Jurkat, Clone E6-1 (cell line): Measurements from ENCODE around the gene DOCK4.

Experiments
- DNase-seq: peaks from one replicate; pipeline ENCODE4 v3.0.0-alpha.2; 2011; ENCODE audit warnings: low read depth, low spot score
- H3K4me3 ChIP-seq: 2 replicates; pipeline ENCODE4 v1.5.1; 2011; ENCODE audit warnings: mild to moderate bottlenecking, low read length, control low read depth, moderate library complexity

Gene DOCK4

DNA sequence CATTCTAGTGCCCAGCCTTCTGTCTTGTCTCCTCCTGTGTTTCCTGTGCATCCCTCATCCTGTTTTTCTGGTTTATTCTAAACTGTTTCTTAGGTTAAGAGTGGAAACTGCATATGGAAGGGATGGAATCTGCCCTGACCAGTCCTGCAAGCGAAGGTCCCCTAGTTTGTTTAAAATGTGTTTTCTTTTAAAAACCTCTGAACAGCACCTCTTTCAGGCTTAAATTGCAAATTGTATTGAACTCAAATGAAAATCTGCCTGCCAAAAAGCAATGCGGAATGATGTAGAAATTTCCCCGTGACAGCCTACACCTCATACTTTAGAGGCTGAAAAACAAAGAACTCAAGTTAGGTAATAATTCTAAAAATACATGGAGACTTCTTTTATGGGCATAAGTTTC lies 421.1 kb downstream of the DOCK4 start:
- H3K4me3 ChIP-seq: no peak overlapping the region
- no peak for DNase-seq

DNA sequence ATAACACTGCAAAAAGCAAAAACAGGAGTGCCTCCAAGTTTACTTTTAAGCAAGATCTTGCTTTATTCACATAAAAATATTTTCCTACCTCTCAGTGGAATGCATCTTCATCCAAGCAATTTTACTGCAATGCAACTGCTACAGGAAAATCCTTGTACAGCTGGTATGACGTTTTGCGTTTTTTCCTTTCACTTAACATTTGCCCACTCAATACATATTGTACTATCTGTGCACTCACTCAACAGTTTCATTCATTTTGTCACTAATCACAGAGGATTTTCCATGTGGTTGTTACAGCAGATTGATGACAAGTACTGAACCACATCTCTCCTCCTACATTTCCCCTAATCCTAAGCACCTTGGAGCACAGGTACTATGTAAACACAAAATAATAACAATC lies 421.9 kb downstream of the DOCK4 start:
- H3K4me3 ChIP-seq: no peak overlapping the region
- DNase-seq: no peak

DNA sequence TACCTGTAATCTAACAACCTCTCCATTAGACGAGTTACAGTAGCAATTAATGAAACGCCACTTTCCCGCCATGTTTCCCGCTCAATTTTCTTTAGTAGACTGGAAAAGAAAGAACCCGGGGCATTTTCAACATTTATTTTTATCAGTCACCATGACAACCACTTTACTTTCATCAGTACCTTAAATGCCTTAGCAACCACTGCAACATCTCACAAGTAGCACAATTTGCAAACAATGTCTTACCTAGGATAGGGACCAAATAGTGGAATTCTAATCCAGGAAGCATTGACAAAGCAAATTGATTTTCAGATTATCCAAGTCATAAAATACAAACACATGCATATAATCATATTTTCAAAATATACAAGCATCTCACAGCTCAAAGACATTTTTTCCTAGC lies 422.3 kb downstream of the DOCK4 start:
- no peak for DNase-seq

DNA sequence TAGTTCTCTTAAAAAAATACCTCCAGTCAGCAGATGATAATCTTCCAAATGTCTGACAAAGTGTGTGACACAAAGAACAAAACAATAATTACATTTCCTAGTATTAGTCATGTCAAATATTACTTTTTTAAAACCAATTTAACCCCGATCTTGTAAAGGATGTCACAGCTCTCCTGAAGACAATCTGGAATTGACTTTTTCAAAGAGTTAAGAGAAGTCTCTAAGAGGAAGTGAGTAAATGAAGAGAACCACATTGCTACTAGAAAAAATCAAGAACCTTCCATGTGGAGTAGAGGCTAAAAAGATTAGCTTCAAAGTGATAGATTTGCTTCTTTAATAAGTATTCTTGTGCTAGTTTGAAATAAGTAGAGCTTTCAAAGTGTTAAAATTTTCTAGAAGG lies 425.7 kb downstream of the DOCK4 start:
- H3K4me3 ChIP-seq: no peak overlapping the region
- no peak for DNase-seq

More for the DNA sequence above, 422.3 kb downstream of the DOCK4 start:
- H3K4me3 ChIP-seq: no peak overlapping the region

DNA sequence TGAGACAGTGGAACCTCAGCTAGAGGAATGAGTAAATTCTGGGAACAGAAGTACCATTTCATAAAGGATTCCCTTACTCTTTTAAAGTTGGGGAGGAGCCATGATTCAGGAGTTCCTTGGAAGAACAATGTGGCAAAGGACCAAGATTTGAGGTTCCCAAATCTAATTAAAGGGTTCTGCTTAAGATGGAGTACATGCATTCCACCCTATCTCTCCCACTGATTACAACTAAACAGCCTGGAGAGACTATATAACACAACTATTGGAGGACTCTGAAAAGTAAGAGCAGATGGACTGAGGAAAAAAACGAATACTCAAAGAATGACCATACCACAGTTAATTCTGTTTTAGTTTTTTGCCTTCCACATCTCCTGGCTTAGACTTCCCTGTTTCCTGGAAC lies 431.0 kb downstream of the DOCK4 start:
- no peak for DNase-seq
- H3K4me3 ChIP-seq: no peak overlapping the region

DNA sequence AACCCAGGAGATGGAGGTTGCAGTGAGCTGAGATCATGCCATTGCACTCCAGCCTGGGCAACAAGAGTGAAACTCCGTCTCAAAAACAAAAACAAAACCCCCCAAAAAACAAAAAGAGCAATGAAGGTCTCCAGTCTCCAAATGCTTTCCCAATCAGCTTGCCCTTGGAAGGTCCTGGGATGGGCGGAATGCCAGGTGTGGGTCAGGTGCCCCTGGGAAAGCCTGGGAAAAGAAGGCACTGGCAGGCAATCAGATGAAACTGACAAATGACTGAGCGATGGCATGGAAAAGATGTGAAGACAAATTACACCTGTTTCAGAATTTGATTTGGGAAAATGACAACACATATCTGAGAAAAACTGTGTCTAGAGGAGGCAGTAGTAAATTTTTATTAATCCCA lies 433.5 kb downstream of the DOCK4 start:
- DNase-seq: no peak
- H3K4me3 ChIP-seq: no peak overlapping the region

DNA sequence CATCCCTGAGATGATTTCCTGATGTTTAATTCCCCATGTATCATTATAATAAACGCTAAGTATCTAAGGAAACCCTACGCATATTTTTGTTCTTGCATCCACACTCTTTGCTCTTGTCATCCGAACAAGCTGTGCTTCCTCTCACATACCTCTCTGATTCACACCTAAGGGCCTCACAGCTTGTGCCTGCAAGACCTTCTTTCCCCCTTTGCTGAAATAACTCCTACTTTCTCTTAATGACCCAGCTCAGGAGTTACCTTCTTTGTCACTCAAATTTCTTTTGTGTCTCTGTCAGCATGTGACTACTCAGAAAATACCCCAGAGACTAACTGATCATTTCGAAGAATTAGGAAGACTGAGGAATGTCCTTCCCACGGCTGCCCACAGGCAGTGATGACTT lies 434.6 kb downstream of the DOCK4 start:
- DNase-seq: no peak
- no peak overlapping the region for H3K4me3 ChIP-seq

- no peak overlapping the region for H3K4me3 ChIP-seq
- no peak for DNase-seq
Measured at GRCh38 chr7:111770116-111770515, 436.1 kb downstream of the DOCK4 start.

DNA sequence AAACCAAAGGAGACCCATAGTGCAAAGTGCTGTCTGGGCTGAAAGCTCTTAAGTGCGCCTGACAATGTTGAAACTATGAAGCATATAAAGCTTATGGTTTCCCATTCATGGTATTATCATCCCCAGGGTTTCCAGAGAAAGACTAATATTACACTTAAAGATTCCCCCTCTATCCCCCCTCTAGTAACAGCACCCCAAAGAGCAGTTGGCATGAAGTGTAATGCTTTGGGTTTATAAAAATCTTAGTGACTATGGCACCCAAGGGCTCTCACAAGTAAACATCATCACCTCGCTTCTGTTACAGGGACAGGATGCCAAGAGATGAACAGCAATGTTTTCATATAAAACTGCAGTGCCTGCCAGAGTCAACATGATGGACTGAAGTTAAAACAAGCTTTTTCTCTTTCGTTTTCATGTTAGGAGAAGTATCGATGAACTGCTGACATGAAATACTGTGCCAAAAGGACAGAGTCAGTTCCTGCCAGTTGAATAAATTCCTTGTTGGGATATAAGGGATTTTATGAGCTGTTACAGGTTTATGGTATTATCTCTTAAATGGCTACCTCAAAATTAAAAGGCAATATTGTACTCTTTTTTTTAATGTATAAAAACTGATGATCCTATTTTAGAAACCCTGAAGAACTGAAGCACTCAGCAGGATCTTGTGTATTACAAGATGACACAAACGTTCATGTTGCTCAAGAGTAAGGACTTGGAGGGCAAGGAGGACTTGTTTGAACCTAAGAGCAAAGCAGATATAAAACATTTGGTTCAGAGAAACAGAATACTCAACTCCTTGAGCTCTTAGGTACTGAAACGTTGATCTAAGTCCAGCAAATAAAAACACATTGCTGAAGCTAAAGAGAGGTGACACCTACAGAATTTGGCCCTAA lies 440.2 kb downstream of the DOCK4 start:
- no peak for DNase-seq
- no peak overlapping the region for H3K4me3 ChIP-seq

- peak; percentile 40 for DNase-seq
- H3K4me3 ChIP-seq: no peak overlapping the region
Measured at GRCh38 chr7:111763221-111763801, 442.9 kb downstream of the DOCK4 start.

GRCh38 chr7:111762799-111763198 lies 443.4 kb downstream of the DOCK4 start:
- no peak overlapping the region for H3K4me3 ChIP-seq
- DNase-seq: no peak

GRCh38 chr7:111762211-111762610 lies 444.0 kb downstream of the DOCK4 start:
- no peak for DNase-seq
- no peak overlapping the region for H3K4me3 ChIP-seq

DNA sequence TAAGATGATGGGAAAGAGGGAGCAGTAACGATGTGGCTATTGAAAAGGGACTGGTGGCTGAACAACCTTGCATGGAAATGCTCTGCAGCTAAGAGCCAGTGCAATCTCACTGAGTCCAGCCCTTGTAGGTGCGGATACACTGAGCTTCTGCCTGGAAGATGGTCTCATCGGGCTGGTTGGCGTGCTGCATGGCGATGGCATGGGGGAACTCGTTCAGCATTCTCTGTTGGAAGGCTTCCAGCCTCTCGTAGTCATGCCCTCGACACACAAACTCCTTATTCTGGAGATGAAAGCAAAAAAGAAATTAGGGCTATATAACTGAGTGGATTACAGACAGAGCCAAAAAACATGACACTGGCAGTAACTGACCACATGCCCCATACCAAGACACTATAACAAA lies 446.2 kb downstream of the DOCK4 start:
- no peak for DNase-seq
- no peak overlapping the region for H3K4me3 ChIP-seq

DNA sequence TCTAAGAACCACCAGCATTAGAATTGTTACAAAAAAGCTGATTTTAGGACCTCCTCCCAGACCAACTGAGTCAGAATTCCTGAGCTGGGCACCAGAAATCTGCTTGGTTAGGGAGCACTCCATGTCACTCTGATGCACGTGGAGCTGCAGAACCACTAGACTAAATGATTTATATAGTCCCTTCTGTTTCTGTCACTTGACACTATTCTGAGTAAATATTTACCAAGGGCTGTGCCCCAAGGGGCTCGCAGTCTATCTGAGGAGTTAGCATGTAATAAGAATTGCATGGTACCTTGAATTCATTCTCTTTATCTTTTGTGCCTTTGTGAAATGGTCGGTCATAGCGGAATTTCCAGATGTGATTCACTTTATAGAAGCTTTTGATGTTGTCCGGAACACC lies 447.9 kb downstream of the DOCK4 start:
- DNase-seq: no peak
- H3K4me3 ChIP-seq: no peak overlapping the region

DNA sequence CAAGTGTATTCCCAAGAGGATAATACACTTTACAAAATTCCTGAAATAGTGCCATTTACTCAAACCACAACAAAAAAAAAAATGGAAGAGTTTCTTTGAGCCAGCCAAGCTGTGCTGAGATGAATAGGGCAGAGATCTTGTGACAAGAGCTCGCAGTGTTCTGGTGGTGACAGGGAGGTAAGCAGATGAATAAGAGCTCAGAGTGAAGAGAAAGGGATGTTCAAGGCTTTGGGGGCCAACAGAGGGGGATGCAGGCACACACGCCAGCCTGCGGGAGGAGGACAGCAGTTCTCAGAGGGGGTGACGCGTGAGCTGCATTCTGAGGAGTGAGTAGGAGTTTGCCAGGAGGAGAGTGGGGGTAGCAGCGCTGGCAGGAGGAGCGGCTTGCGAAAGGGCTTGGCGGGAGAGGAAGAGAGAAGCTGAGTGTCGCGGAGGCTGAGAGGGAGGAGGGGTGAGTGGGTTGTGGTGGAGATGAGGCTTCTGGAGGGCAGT lies 449.5 kb downstream of the DOCK4 start:
- H3K4me3 ChIP-seq: no peak overlapping the region
- DNase-seq: no peak

- DNase-seq: no peak
- no peak overlapping the region for H3K4me3 ChIP-seq
Measured at GRCh38 chr7:111755383-111755782, 450.8 kb downstream of the DOCK4 start.

DNA sequence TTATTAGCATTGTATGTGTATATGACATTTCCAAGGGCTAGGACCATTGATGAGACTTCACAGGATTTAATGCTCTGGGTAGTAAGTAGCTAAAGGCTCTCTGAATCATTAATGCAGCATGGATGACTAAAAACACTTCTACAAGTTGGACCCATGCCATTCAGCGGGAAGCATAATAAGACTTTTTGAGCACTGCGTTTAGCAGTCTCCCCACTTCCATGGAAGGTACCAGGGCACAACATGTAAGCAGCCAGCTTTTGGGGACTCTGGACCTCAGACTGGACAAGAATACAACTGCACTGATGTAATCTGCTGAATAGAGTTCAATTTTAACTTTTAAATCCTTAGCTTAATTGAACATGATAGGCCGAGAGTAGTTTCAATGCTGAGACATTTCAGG lies 452.2 kb downstream of the DOCK4 start:
- no peak overlapping the region for H3K4me3 ChIP-seq
- DNase-seq: no peak

- H3K4me3 ChIP-seq: no peak overlapping the region
- peak; percentile 55 for DNase-seq
Measured at GRCh38 chr7:111752022-111752582, 454.1 kb downstream of the DOCK4 start.

GRCh38 chr7:111750878-111751277 lies 455.3 kb downstream of the DOCK4 start:
- no peak overlapping the region for H3K4me3 ChIP-seq
- no peak for DNase-seq

GRCh38 chr7:111750228-111750627 lies 456.0 kb downstream of the DOCK4 start:
- H3K4me3 ChIP-seq: no peak overlapping the region
- DNase-seq: no peak
